Activated T-helper 17 cell treated with anti-CD3 and anti-CD28 coated beads, Interleukin-2, amount 50 U/mL, for 72 hours (primary cell): ENCODE data around the gene MN1. TPM values are rescaled to one million over a fixed set of nuclear protein-coding genes. Genes with fewer than 3 reads are reported as not detected.

Experiments
- ATAC-seq: fragments of 150-1000 bp; cut with Tn5 transposase; replicated peaks from 2 replicates; pipeline ENCODE4 v1.10.0; 2021; ENCODE audit warnings: mild to moderate bottlenecking, moderate library complexity
- H3K27ac Mint-ChIP-seq: one replicate; pipeline ENCODE4 v1.8.0; 2022; ENCODE audit warnings: mixed read lengths
- H3K27me3 Mint-ChIP-seq: one replicate; pipeline ENCODE4 v1.8.0; 2022; ENCODE audit warnings: mixed read lengths
- H3K36me3 Mint-ChIP-seq: one replicate; pipeline ENCODE4 v1.8.0; 2022; ENCODE audit warnings: low read depth, mild to moderate bottlenecking, mixed read lengths
- H3K4me1 Mint-ChIP-seq: one replicate; pipeline ENCODE4 v1.8.0; 2022; ENCODE audit warnings: mixed read lengths
- H3K4me3 Mint-ChIP-seq: one replicate; pipeline ENCODE4 v1.8.0; 2022; ENCODE audit warnings: mild to moderate bottlenecking, mixed read lengths
- H3K9me3 Mint-ChIP-seq: one replicate; pipeline ENCODE4 v1.8.0; 2022; ENCODE audit warnings: mixed read lengths
- total RNA-seq, 2 donors: library from RNA; stranded (reverse); gene quantifications; one replicate each; pipeline ENCODE4 v1.2.3, GENCODE V29; 2022

Gene MN1
- total RNA-seq, 2 donors from 2014 or later = 0.13 TPM

- Mint-ChIP-seq H3K27me3 (no peaks in the 10 kb centered on the region), H3K9me3 (no peaks in the 10 kb centered on the region), H3K36me3 (no peaks in the 10 kb centered on the region), H3K27ac (no peak overlapping the region), H3K4me1 (peaks cover 6% of the 10 kb centered on the region), H3K4me3 (no peak overlapping the region)
- ATAC-seq = no peak
Measured at GRCh38 chr22:27798511-27799014, 3.0 kb downstream of the MN1 start.

GRCh38 chr22:27797520-27798391 is 3.8 kb downstream of the MN1 start:
- H3K9me3 Mint-ChIP-seq = no peaks in the 10 kb centered on the region
- no peak overlapping the region for H3K4me3 Mint-ChIP-seq
- no peak overlapping the region for H3K27ac Mint-ChIP-seq
- no peaks in the 10 kb centered on the region for H3K27me3 Mint-ChIP-seq
- no peak for ATAC-seq
- H3K36me3 Mint-ChIP-seq = no peaks in the 10 kb centered on the region
- H3K4me1 Mint-ChIP-seq = peaks cover 5% of the 10 kb centered on the region

- H3K4me1 Mint-ChIP-seq = no peaks in the 10 kb centered on the region
- H3K9me3 Mint-ChIP-seq = no peaks in the 10 kb centered on the region
- no peak overlapping the region for H3K4me3 Mint-ChIP-seq
- H3K27ac Mint-ChIP-seq = no peak overlapping the region
- H3K36me3 Mint-ChIP-seq = no peaks in the 10 kb centered on the region
- no peaks in the 10 kb centered on the region for H3K27me3 Mint-ChIP-seq
- ATAC-seq = no peak
Measured at GRCh38 chr22:27796829-27797519, 4.6 kb downstream of the MN1 start.

- H3K4me3 Mint-ChIP-seq = no peak overlapping the region
- ATAC-seq = no peak
- no peaks in the 10 kb centered on the region for H3K4me1 Mint-ChIP-seq
- no peaks in the 10 kb centered on the region for H3K9me3 Mint-ChIP-seq
- no peak overlapping the region for H3K27ac Mint-ChIP-seq
- H3K36me3 Mint-ChIP-seq = no peaks in the 10 kb centered on the region
- H3K27me3 Mint-ChIP-seq = no peaks in the 10 kb centered on the region
Measured at GRCh38 chr22:27795696-27796517, 5.6 kb downstream of the MN1 start.

GRCh38 chr22:27795053-27795452 is 6.5 kb downstream of the MN1 start:
- no peak overlapping the region for H3K4me3 Mint-ChIP-seq
- no peak for ATAC-seq
- H3K36me3 Mint-ChIP-seq = no peaks in the 10 kb centered on the region
- no peaks in the 10 kb centered on the region for H3K9me3 Mint-ChIP-seq
- no peaks in the 10 kb centered on the region for H3K4me1 Mint-ChIP-seq
- no peak overlapping the region for H3K27ac Mint-ChIP-seq
- no peaks in the 10 kb centered on the region for H3K27me3 Mint-ChIP-seq

GRCh38 chr22:27794226-27794625 is 7.3 kb downstream of the MN1 start:
- ATAC-seq = no peak
- Mint-ChIP-seq H3K4me1 (no peaks in the 10 kb centered on the region), H3K27ac (no peak overlapping the region), H3K27me3 (peaks cover 1% of the 10 kb centered on the region), H3K4me3 (no peak overlapping the region), H3K36me3 (no peaks in the 10 kb centered on the region), H3K9me3 (no peaks in the 10 kb centered on the region)

GRCh38 chr22:27793576-27793975 is 8.0 kb downstream of the MN1 start:
- no peak overlapping the region for H3K4me3 Mint-ChIP-seq
- H3K27ac Mint-ChIP-seq = no peak overlapping the region
- no peaks in the 10 kb centered on the region for H3K9me3 Mint-ChIP-seq
- H3K36me3 Mint-ChIP-seq = no peaks in the 10 kb centered on the region
- H3K27me3 Mint-ChIP-seq = peaks cover 4% of the 10 kb centered on the region
- no peaks in the 10 kb centered on the region for H3K4me1 Mint-ChIP-seq
- no peak for ATAC-seq

- no peaks in the 10 kb centered on the region for H3K36me3 Mint-ChIP-seq
- no peaks in the 10 kb centered on the region for H3K9me3 Mint-ChIP-seq
- no peak overlapping the region for H3K27ac Mint-ChIP-seq
- no peak for ATAC-seq
- H3K4me1 Mint-ChIP-seq = no peaks in the 10 kb centered on the region
- no peak overlapping the region for H3K4me3 Mint-ChIP-seq
- peaks cover 9% of the 10 kb centered on the region for H3K27me3 Mint-ChIP-seq
Measured at GRCh38 chr22:27792452-27793161, 8.9 kb downstream of the MN1 start.

GRCh38 chr22:27791859-27792241 is 9.7 kb downstream of the MN1 start:
- Mint-ChIP-seq H3K36me3 (no peaks in the 10 kb centered on the region), H3K9me3 (no peaks in the 10 kb centered on the region), H3K4me1 (no peaks in the 10 kb centered on the region), H3K27ac (no peak overlapping the region), H3K4me3 (no peak overlapping the region), H3K27me3 (peaks cover 9% of the 10 kb centered on the region)
- no peak for ATAC-seq

- no peaks in the 10 kb centered on the region for H3K9me3 Mint-ChIP-seq
- H3K36me3 Mint-ChIP-seq = no peaks in the 10 kb centered on the region
- H3K4me3 Mint-ChIP-seq = no peak overlapping the region
- no peak for ATAC-seq
- H3K27me3 Mint-ChIP-seq = peaks cover 9% of the 10 kb centered on the region
- H3K4me1 Mint-ChIP-seq = no peaks in the 10 kb centered on the region
- no peak overlapping the region for H3K27ac Mint-ChIP-seq
Measured at GRCh38 chr22:27791159-27791858, 10.2 kb downstream of the MN1 start.

- Mint-ChIP-seq H3K4me1 (no peaks in the 10 kb centered on the region), H3K4me3 (no peak overlapping the region), H3K9me3 (no peaks in the 10 kb centered on the region), H3K27ac (no peak overlapping the region), H3K36me3 (no peaks in the 10 kb centered on the region), H3K27me3 (peaks cover 9% of the 10 kb centered on the region)
- no peak for ATAC-seq
Measured at GRCh38 chr22:27790376-27791158, 11.0 kb downstream of the MN1 start.

GRCh38 chr22:27788500-27789288 is 12.9 kb downstream of the MN1 start:
- Mint-ChIP-seq H3K27me3 (peaks cover 18% of the 10 kb centered on the region), H3K36me3 (no peaks in the 10 kb centered on the region), H3K4me1 (no peaks in the 10 kb centered on the region), H3K4me3 (no peak overlapping the region), H3K27ac (no peak overlapping the region), H3K9me3 (no peaks in the 10 kb centered on the region)
- ATAC-seq = no peak
